Panc1 (cell line): ENCODE measurements around the gene NPHP4. TPM values are rescaled to one million over a fixed set of nuclear protein-coding genes. Genes with fewer than 3 reads are reported as not detected.

Source experiments
- ATAC-seq: fragments of 200-7000 bp; cut with Tn5 transposase; 2 replicates; pipeline ENCODE4 v1.9.1; 2020; ENCODE audit warnings: mild to moderate bottlenecking, moderate library complexity
- BruUV-seq: library from RNA; stranded (reverse); fragments of 400-500 nt; replicated peaks from 2 replicates; lab custom pipeline; 2021; lab: Mats Ljungman, UMichigan
- CTCF ChIA-PET: fragments of 300-600 bp; sonication (Branson Sonifier 250); formaldehyde crosslinking; loops from one replicate; lab custom pipeline; 2022; ENCODE audit warnings: antibody characterized with exemption; lab: Charles Lee
- POLR2A ChIA-PET: fragments of 300-600 bp; sonication (Branson Sonifier 250); formaldehyde crosslinking; loops from one replicate; lab custom pipeline; 2022; ENCODE audit warnings: antibody characterized with exemption; lab: Charles Lee
- DNase-seq: peaks from one replicate; pipeline ENCODE4 v3.0.0-alpha.2; 2010; ENCODE audit warnings: low read depth, low spot score
- H3K27ac ChIP-seq: 2 replicates; pipeline ENCODE4 v1.5.1; 2011; ENCODE audit warnings: mild to moderate bottlenecking, low read length, inconsistent platforms
- H3K27me3 ChIP-seq: fragments of 200-500 bp; sonication (Bioruptor generic); 2 replicates; pipeline ENCODE4 v1.6.0; 2014; ENCODE audit warnings: low read length, inconsistent platforms; ENCODE audit not compliant: control insufficient read depth, insufficient read depth
- H3K36me3 ChIP-seq: fragments of 200-500 bp; sonication (Bioruptor generic); 2 replicates; pipeline ENCODE4 v1.5.1; 2014; ENCODE audit warnings: inconsistent platforms, mild to moderate bottlenecking, low read length, moderate library complexity; ENCODE audit not compliant: control insufficient read depth, insufficient read depth
- H3K4me1 ChIP-seq: 2 replicates; pipeline ENCODE4 v1.5.1; 2011; ENCODE audit warnings: inconsistent platforms, mild to moderate bottlenecking, low read length, moderate library complexity; ENCODE audit not compliant: control insufficient read depth, insufficient read depth
- H3K4me3 ChIP-seq, 2 experiments: 2 replicates each; pipeline ENCODE4 v1.5.1; 2011 to 2012; ENCODE audit warnings: low read depth in 2 of 2, low read length in 2 of 2, mild to moderate bottlenecking in 2 of 2, inconsistent platforms in 1 of 2, moderate library complexity in 1 of 2
- H3K9me3 ChIP-seq: fragments of 200-500 bp; sonication (Bioruptor generic); 2 replicates; pipeline ENCODE4 v1.5.1; 2014; ENCODE audit warnings: low read depth, mild to moderate bottlenecking, inconsistent platforms, low read length, moderate library complexity; ENCODE audit not compliant: control insufficient read depth, insufficient read depth
- CTCF ChIP-seq: fragments of 450-650 bp; IDR thresholded peaks from 2 replicates; pipeline ENCODE4 v1.5.1; 2017; ENCODE audit warnings: mild to moderate bottlenecking
- POLR2AphosphoS5 ChIP-seq: IDR thresholded peaks from 2 replicates; pipeline ENCODE4 v1.6.1; 2012; ENCODE audit warnings: mild to moderate bottlenecking, low read depth, low read length, moderate library complexity
- REST ChIP-seq, 2 experiments: IDR thresholded peaks; 2 replicates each; pipeline ENCODE4 v1.6.1; 2011 to 2012; ENCODE audit warnings: low read depth in 2 of 2, control low read depth in 1 of 2, low read length in 1 of 2, mild to moderate bottlenecking in 1 of 2, moderate library complexity in 1 of 2; ENCODE audit not compliant: insufficient read depth in 1 of 2
- SIN3A ChIP-seq: IDR thresholded peaks from 2 replicates; pipeline ENCODE4 v1.6.1; 2012; ENCODE audit warnings: low read depth, mild to moderate bottlenecking, low read length, moderate library complexity, borderline replicate concordance; ENCODE audit not compliant: insufficient read depth
- TCF7L2 ChIP-seq: IDR thresholded peaks from 2 replicates; pipeline ENCODE4 v1.6.1; 2011; ENCODE audit warnings: mild to moderate bottlenecking, low read depth, low read length, inconsistent platforms
- in situ Hi-C: cut with HindIII; loops from 2 replicates; pipeline ENCODE4 v1.10.0; 2016; ENCODE audit warnings: low sequenced_read_pairs, low pct_unique_long_range_greater_than_20kb
- intact Hi-C: fragments of 100-400 bp; cut with micrococcal nuclease; formaldehyde crosslinking; loops from one replicate; pipeline ENCODE4 v1.10.0; 2022; ENCODE audit not compliant: unreplicated experiment
- total RNA-seq: library from RNA; stranded (reverse); gene quantifications from one replicate; pipeline ENCODE4 v1.2.1, GENCODE V29; 2021; ENCODE audit not compliant: unreplicated experiment

NPHP4 gene
- total RNA-seq, 1 experiment from 2014 or later: 20.1 TPM

GRCh38 chr1:5962265-5963105 is 29.7 kb downstream of the NPHP4 start:
- Histone ChIP-seq H3K36me3 (no peaks in the 10 kb centered on the region), H3K27me3 (no peaks in the 10 kb centered on the region), H3K4me3 (no peak overlapping the region), H3K27ac (no peak overlapping the region), H3K9me3 (no peaks in the 10 kb centered on the region), H3K4me1 (no peaks in the 10 kb centered on the region)
- in situ Hi-C loops (no loop called here), intact Hi-C loops (no loop called here)
- BruUV-seq: no TSS peak
- CTCF ChIA-PET: no interaction called here
- TF ChIP-seq TCF7L2 (no peak), REST (IDR thresholded peaks at IDR 0.05; ENCODE audit: insufficient read depth in 1 of 2, low read depth in 2 of 2, low read length in 1 of 2) (no peak), SIN3A (no peak), POLR2AphosphoS5 (no peak), CTCF (no peak)
- POLR2A ChIA-PET: no interaction called here
- ATAC-seq (no peak), DNase-seq (no peak)

GRCh38 chr1:5961601-5962000 is 30.6 kb downstream of the NPHP4 start:
- no peak for ATAC-seq
- CTCF ChIA-PET: no interaction called here

More at GRCh38 chr1:5961601-5962000, 30.6 kb downstream of the NPHP4 start:
- intact Hi-C loops: no loop called here
- Histone ChIP-seq H3K27me3 (no peaks in the 10 kb centered on the region), H3K4me1 (no peaks in the 10 kb centered on the region), H3K36me3 (no peaks in the 10 kb centered on the region; the same call in 1 of the 2 replicates), H3K4me3 (no peak overlapping the region), H3K27ac (no peak overlapping the region), H3K9me3 (no peaks in the 10 kb centered on the region)
- no peak for TF ChIP-seq CTCF
- no peak for TF ChIP-seq REST (IDR thresholded peaks at IDR 0.05; ENCODE audit: insufficient read depth in 1 of 2, low read depth in 2 of 2, low read length in 1 of 2)
- TF ChIP-seq SIN3A: no peak
- TF ChIP-seq TCF7L2: no peak
- no peak for TF ChIP-seq POLR2AphosphoS5
- POLR2A ChIA-PET: no interaction called here
- in situ Hi-C loops: no loop called here
- DNase-seq: no peak
- no TSS peak for BruUV-seq
